Measurements from ENCODE around the gene SORL1. TPM values are rescaled to one million over a fixed set of nuclear protein-coding genes. Genes with fewer than 3 reads are reported as not detected.

Gene SORL1
- total and polyA plus RNA-seq, 9 of the 15 experiments (the other 6 are each of a cell fraction or from before 2014, with no cell fraction given) = 0.01 to 0.66 TPM; not detected in 7

- TF ChIP-seq PATZ1 (CRISPR knock-in tag; IDR thresholded peaks at IDR 0.05; ENCODE audit: borderline replicate concordance) (no peak), RNF2 (IDR thresholded peaks at IDR 0.05) (no peak), SNAPC5 (CRISPR knock-in tag; IDR thresholded peaks at IDR 0.05) (no peak), SAFB (IDR thresholded peaks at IDR 0.05; ENCODE audit: borderline replicate concordance, low read depth, low read length) (no peak), IRF1 (CRISPR knock-in tag; IDR thresholded peaks at IDR 0.05; ENCODE audit: borderline replicate concordance) (no peak), MTA2 (IDR thresholded peaks at IDR 0.05; ENCODE audit: low read depth) (no peak), RHOXF2B (CRISPR knock-in tag; conservative IDR thresholded peaks at IDR 0.05) (no peak), PML (IDR thresholded peaks at IDR 0.05; ENCODE audit: low read length) (no peak), ZNF699 (CRISPR knock-in tag; IDR thresholded peaks at IDR 0.05; ENCODE audit: insufficient replicate concordance) (no peak), KLF16 (IDR thresholded peaks at IDR 0.05) (no peak), ETS1 (conservative IDR thresholded peaks at IDR 0.05; ENCODE audit: control insufficient read depth, low read depth, low read length) (no peak)
Observed at GRCh38 chr11:121494355-121495099, 42.4 kb downstream of the SORL1 start (continued).
